AG09309 (cell line): Measurements from ENCODE around the gene ZNF385D.
A peak's percentile ranks its signal among the peaks of the same experiment; 100 is the strongest.
"Not testable (repeated sequence)": the region's sequence is repeated elsewhere in the genome, so short reads cannot be mapped to it uniquely, and the experiment has no call there.

Experiments
- DNase-seq: peaks from one replicate; pipeline ENCODE4 v3.0.0-alpha.2; 2010; ENCODE audit warnings: low read depth
- H3K4me3 ChIP-seq: 2 replicates; pipeline ENCODE4 v1.5.1; 2011; ENCODE audit warnings: mild to moderate bottlenecking, low read depth, low read length, moderate library complexity; ENCODE audit not compliant: control insufficient read depth
- CTCF ChIP-seq: IDR thresholded peaks from 2 replicates; pipeline ENCODE4 v1.5.1; 2011; ENCODE audit warnings: mild to moderate bottlenecking, low read depth, low read length, inconsistent platforms; ENCODE audit not compliant: insufficient read depth, control insufficient read depth; ENCODE audit errors: missing control alignments

ZNF385D gene

GRCh38 chr3:21392526-21392925, 358.5 kb downstream of the ZNF385D start:
- no peak for DNase-seq
- H3K4me3 ChIP-seq, result no peak overlapping the region
- no peak for TF ChIP-seq CTCF

DNA sequence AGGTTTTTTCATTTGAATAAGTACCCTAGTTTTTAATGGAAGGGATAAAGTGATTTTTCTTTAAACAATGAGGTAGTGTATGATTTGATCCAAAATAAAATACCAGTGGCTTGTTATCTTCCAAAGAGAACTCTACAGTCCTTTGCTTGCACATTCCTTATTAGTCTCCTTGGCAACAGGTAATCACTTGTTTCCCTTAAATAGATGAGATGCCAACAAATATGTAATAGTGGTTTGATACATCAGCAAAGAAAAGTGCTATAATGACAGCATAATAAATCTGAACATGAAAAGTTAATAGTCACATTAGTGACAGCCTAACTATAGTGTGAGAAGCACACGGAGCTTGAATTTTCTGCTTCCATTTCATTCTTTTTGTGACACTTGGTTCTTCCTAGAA, 360.2 kb downstream of the ZNF385D start:
- TF ChIP-seq CTCF, result no peak
- DNase-seq, result peak; percentile 41
- no peak overlapping the region for H3K4me3 ChIP-seq

- peak; percentile 94 for DNase-seq
- no peak for TF ChIP-seq CTCF
Observed at GRCh38 chr3:21390136-21390535, 360.9 kb downstream of the ZNF385D start.

DNA sequence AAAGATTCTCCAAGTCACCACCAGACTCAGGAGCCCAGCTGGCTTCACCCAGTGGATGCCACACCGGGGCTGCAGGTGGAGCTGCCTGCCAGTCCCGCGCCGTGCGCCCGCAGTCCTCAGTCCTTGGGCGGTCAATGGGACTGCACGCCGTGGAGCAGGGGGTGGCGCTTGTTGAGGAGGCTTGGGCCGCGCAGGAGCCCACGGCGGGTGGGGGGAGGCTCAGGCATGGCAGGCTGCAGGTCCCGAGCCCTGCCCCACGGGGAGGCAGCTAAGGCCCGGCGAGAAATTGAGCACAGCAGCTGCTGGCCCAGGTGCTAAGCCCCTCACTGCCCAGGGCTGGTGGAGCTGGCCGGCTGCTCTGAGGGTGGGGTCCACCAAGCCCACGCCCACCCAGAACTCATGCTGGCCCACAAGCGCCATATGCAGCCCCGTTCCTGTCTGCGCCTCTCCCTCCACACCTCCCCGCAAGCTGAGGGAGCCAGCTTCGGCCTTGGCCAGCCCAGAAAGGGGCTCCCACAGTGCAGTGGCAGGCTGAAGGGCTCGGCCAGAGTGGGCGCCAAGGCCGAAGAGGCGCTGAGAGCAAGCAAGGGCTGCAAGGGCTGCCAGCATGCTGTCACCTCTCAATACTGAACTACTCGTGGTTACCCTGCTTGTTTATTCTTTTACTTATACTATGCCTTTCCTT, 363.7 kb downstream of the ZNF385D start:
- DNase-seq, H3K4me3 ChIP-seq: not testable (repeated sequence)

More at GRCh38 chr3:21390136-21390535, 360.9 kb downstream of the ZNF385D start:
- no peak overlapping the region for H3K4me3 ChIP-seq

- H3K4me3 ChIP-seq, DNase-seq: not testable (repeated sequence)
Observed at GRCh38 chr3:21378036-21378435, 373.0 kb downstream of the ZNF385D start.

GRCh38 chr3:21377071-21377769, 373.8 kb downstream of the ZNF385D start:
- no peak for DNase-seq

GRCh38 chr3:21372316-21372715, 378.7 kb downstream of the ZNF385D start:
- H3K4me3 ChIP-seq, result no peak overlapping the region
- no peak for DNase-seq
- no peak for TF ChIP-seq CTCF

More at GRCh38 chr3:21377071-21377769, 373.8 kb downstream of the ZNF385D start:
- no peak for TF ChIP-seq CTCF
- no peak overlapping the region for H3K4me3 ChIP-seq
